ENCODE measurements around the gene RBFOX1. TPM values are rescaled to one million over a fixed set of nuclear protein-coding genes. Genes with fewer than 3 reads are reported as not detected.

The RBFOX1 gene
- polyA plus RNA-seq, 1 experiment = not detected

DNA sequence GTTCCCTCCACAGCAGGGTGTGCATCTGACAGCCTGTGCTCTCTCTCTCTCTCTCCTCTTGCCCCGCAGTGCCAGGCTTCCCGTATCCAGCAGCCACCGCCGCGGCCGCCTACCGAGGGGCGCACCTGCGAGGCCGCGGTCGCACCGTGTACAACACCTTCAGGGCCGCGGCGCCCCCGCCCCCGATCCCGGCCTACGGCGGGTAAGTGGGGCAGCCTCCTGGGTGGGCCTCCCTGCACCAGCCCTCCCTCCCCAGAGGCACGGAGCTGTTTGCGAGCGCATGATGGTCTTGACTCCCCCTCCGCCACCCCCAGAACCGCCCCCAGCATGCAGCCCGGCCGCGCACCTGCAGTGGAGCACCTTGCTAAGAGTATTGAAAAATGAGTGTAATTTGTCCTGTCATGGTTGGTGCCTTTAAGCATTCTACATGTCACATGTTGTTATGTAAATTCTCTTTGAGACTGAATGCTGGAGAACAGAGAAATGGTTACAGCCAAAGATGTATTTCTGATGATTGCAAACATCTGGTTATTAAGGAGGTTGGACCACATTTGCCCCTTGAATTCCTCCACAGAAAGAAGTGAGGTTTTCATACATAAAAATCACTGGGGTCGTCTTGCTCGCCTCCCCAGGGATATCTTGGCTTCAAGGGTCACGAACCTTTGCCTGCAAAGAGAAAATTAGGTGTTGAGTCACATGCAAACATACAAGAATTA lies 321.3 kb downstream of the RBFOX1 start:
- ChIA-PET POLR2A (no interaction called here), CTCF (no interaction called here)
- H3K27ac ChIP-seq (ENCODE audit: low read depth, low read length) = no peak overlapping the region
- DNase-seq (ENCODE audit: low read depth, low spot score) = no peak
- peaks cover 33% of the 10 kb centered on the region for H3K9me3 ChIP-seq (ENCODE audit: control insufficient read depth, insufficient read depth, low read length)
- no peak overlapping the region for H3K4me3 ChIP-seq (ENCODE audit: low read depth, low read length)
- no peaks in the 10 kb centered on the region for H3K27me3 ChIP-seq (ENCODE audit: control insufficient read depth, insufficient read depth, low read length)
- TF ChIP-seq, protein P1, sequence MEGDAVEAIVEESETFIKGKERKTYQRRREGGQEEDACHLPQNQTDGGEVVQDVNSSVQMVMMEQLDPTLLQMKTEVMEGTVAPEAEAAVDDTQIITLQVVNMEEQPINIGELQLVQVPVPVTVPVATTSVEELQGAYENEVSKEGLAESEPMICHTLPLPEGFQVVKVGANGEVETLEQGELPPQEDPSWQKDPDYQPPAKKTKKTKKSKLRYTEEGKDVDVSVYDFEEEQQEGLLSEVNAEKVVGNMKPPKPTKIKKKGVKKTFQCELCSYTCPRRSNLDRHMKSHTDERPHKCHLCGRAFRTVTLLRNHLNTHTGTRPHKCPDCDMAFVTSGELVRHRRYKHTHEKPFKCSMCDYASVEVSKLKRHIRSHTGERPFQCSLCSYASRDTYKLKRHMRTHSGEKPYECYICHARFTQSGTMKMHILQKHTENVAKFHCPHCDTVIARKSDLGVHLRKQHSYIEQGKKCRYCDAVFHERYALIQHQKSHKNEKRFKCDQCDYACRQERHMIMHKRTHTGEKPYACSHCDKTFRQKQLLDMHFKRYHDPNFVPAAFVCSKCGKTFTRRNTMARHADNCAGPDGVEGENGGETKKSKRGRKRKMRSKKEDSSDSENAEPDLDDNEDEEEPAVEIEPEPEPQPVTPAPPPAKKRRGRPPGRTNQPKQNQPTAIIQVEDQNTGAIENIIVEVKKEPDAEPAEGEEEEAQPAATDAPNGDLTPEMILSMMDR (IDR thresholded peaks at IDR 0.05; ENCODE audit: low read depth, low read length) = no peak

DNA sequence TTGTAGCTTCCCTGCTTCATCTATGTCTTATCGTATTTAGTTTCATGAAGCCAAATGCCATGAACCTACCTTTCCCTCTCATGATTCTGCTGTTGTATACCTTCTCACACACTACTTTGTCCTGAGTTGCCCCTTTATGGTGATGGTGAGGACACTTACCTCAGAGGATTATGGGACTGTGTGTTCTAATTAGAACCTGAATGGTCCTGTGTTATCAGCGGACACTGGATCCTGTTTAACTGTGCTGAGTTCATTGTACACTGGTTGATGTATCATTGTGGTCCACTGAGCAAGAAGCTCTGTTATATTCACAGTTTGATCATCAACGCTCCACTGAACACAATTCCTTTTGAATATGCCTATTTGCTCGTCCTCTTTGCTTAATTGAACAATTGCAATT lies 343.0 kb downstream of the RBFOX1 start:
- TF ChIP-seq, protein P1 (IDR thresholded peaks at IDR 0.05; ENCODE audit: low read depth, low read length) = no peak
- Histone ChIP-seq H3K9me3 (ENCODE audit: control insufficient read depth, insufficient read depth, low read length) (peaks cover 14% of the 10 kb centered on the region), H3K27ac (ENCODE audit: low read depth, low read length) (no peak overlapping the region), H3K27me3 (ENCODE audit: control insufficient read depth, insufficient read depth, low read length) (no peaks in the 10 kb centered on the region), H3K4me3 (ENCODE audit: low read depth, low read length) (no peak overlapping the region)
- ChIA-PET POLR2A (no interaction called here), CTCF (no interaction called here)
- DNase-seq (ENCODE audit: low read depth, low spot score) = no peak

GRCh38 chr16:7680296-7680695 lies 347.7 kb downstream of the RBFOX1 start:
- TF ChIP-seq, protein P1 (IDR thresholded peaks at IDR 0.05; ENCODE audit: low read depth, low read length) = no peak
- no peak for DNase-seq (ENCODE audit: low read depth, low spot score)
- Histone ChIP-seq H3K4me3 (ENCODE audit: low read depth, low read length) (no peak overlapping the region), H3K27me3 (ENCODE audit: control insufficient read depth, insufficient read depth, low read length) (no peaks in the 10 kb centered on the region), H3K27ac (ENCODE audit: low read depth, low read length) (no peak overlapping the region), H3K9me3 (ENCODE audit: control insufficient read depth, insufficient read depth, low read length) (peaks cover 10% of the 10 kb centered on the region; the same call in 1 of the 2 replicates)
- POLR2A ChIA-PET = no interaction called here
- CTCF ChIA-PET = no interaction called here

- Histone ChIP-seq H3K9me3 (ENCODE audit: control insufficient read depth, insufficient read depth, low read length) (peaks cover 4% of the 10 kb centered on the region; the same call in 1 of the 2 replicates), H3K27ac (ENCODE audit: low read depth, low read length) (no peak overlapping the region), H3K27me3 (ENCODE audit: control insufficient read depth, insufficient read depth, low read length) (no peaks in the 10 kb centered on the region), H3K4me3 (ENCODE audit: low read depth, low read length) (no peak overlapping the region)
- TF ChIP-seq, protein P1 (IDR thresholded peaks at IDR 0.05; ENCODE audit: low read depth, low read length) = no peak
- ChIA-PET CTCF (no interaction called here), POLR2A (no interaction called here)
- DNase-seq (ENCODE audit: low read depth, low spot score) = no peak
These were observed 356.2 kb downstream of the RBFOX1 start for GRCh38 chr16:7688811-7689210.

DNA sequence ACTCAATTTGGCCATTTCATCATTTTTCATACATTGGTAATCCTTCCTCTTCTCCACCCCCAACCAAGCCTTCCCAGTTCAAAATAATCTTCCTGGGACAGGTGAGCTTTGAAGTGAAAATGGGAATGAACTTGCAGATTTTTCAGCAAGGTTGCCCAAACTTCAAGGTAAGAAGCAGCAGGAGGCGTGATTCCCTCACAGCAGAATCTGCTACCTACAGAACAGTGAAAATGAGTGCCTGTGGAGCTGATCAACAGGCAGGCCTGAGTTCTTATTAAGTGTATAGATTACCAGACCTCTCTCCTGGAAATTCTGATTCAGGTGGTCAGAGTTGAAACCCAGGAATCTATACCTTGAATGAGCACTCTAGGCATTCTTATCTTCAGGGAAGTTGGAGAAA lies 356.6 kb downstream of the RBFOX1 start:
- Histone ChIP-seq H3K27me3 (ENCODE audit: control insufficient read depth, insufficient read depth, low read length) (no peaks in the 10 kb centered on the region), H3K9me3 (ENCODE audit: control insufficient read depth, insufficient read depth, low read length) (peaks cover 4% of the 10 kb centered on the region; the same call in 1 of the 2 replicates), H3K27ac (ENCODE audit: low read depth, low read length) (no peak overlapping the region), H3K4me3 (ENCODE audit: low read depth, low read length) (no peak overlapping the region)
- DNase-seq (ENCODE audit: low read depth, low spot score) = no peak
- TF ChIP-seq, protein P1 (IDR thresholded peaks at IDR 0.05; ENCODE audit: low read depth, low read length) = no peak
- CTCF ChIA-PET = no interaction called here
- POLR2A ChIA-PET = no interaction called here
